ENCODE measurements around the gene HYI.

Gene HYI

GRCh38 chr1:43444151-43444828 is 9.4 kb downstream of the HYI start:
- DNase-seq, result no peak

GRCh38 chr1:43443197-43443946 is 10.4 kb downstream of the HYI start:
- DNase-seq, result no peak

- no peak for DNase-seq
These were observed 11.0 kb downstream of the HYI start for GRCh38 chr1:43442756-43443155.

GRCh38 chr1:43441894-43442637 is 11.7 kb downstream of the HYI start:
- DNase-seq, result no peak

- no peak for DNase-seq
These were observed 12.4 kb downstream of the HYI start for GRCh38 chr1:43441166-43441893.

- DNase-seq, result no peak
These were observed 13.4 kb downstream of the HYI start for GRCh38 chr1:43440358-43440757.

- no peak for DNase-seq
These were observed 13.9 kb downstream of the HYI start for GRCh38 chr1:43439781-43440180.

GRCh38 chr1:43438953-43439581 is 14.7 kb downstream of the HYI start:
- no peak for DNase-seq

GRCh38 chr1:43438576-43438952 is 15.2 kb downstream of the HYI start:
- DNase-seq, result no peak

- no peak for DNase-seq
These were observed 15.7 kb downstream of the HYI start for GRCh38 chr1:43438006-43438405.

GRCh38 chr1:43437031-43437973 is 16.4 kb downstream of the HYI start:
- no peak for DNase-seq

- DNase-seq, result no peak
These were observed 17.4 kb downstream of the HYI start for GRCh38 chr1:43436371-43436770.

GRCh38 chr1:43435146-43436145 is 18.3 kb downstream of the HYI start:
- DNase-seq, result no peak

- no peak for DNase-seq
These were observed 19.5 kb downstream of the HYI start for GRCh38 chr1:43434256-43434655.

- no peak for DNase-seq
These were observed 20.8 kb downstream of the HYI start for GRCh38 chr1:43432907-43433306.

GRCh38 chr1:43432171-43432860 is 21.4 kb downstream of the HYI start:
- DNase-seq, result no peak

- DNase-seq, result no peak
These were observed 22.1 kb downstream of the HYI start for GRCh38 chr1:43431676-43432075.

- no peak for DNase-seq
These were observed 22.9 kb downstream of the HYI start for GRCh38 chr1:43430831-43431230.

- DNase-seq, result no peak
These were observed 25.8 kb downstream of the HYI start for GRCh38 chr1:43427941-43428340.

GRCh38 chr1:43427524-43427923 is 26.2 kb downstream of the HYI start:
- no peak for DNase-seq
